ENCODE data around the gene HOOK2.

DNA sequence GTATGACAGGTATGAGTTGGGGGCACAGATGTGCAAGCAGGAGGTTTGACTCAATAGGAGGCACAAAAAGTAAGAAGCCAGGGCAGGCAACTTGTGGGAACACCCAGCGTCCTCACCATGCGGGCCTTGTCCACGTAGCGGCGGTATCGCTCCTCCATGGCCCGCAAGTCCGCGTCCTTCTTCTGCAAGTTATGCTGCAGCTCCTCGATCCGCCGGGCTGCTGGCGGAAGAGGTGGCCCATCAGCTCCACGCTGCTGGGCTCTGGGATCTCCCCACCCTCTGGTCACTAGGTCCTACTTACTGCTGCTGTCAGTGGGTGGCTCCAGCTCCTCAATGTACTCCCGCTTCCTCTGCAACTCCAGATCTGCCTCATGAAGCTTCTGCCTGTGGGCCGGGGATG lies 10.7 kb downstream of the HOOK2 start:
- TF ChIP-seq ZNF660 (tag by site-specific recombination; IDR thresholded peaks at IDR 0.05) (no peak), ZFP3 (tag by site-specific recombination; IDR thresholded peaks at IDR 0.05; ENCODE audit: low read depth) (no peak), GLI2 (tag by site-specific recombination; IDR thresholded peaks at IDR 0.05; ENCODE audit: borderline replicate concordance, low read depth) (no peak), ZNF174 (tag by site-specific recombination; IDR thresholded peaks at IDR 0.05) (no peak), ZBTB21 (tag by site-specific recombination; IDR thresholded peaks at IDR 0.05) (no peak), ZEB2 (tag by site-specific recombination; IDR thresholded peaks at IDR 0.05) (no peak), ZNF274 (IDR thresholded peaks at IDR 0.05; ENCODE audit: low read length) (no peak), ZNF274 (tag by site-specific recombination; IDR thresholded peaks at IDR 0.05; ENCODE audit: borderline replicate concordance) (no peak), PRDM1 (tag by site-specific recombination; IDR thresholded peaks at IDR 0.05) (no peak), MYNN (tag by site-specific recombination; IDR thresholded peaks at IDR 0.05; ENCODE audit: borderline replicate concordance) (no peak)
- TF ChIP-seq, protein P1, sequence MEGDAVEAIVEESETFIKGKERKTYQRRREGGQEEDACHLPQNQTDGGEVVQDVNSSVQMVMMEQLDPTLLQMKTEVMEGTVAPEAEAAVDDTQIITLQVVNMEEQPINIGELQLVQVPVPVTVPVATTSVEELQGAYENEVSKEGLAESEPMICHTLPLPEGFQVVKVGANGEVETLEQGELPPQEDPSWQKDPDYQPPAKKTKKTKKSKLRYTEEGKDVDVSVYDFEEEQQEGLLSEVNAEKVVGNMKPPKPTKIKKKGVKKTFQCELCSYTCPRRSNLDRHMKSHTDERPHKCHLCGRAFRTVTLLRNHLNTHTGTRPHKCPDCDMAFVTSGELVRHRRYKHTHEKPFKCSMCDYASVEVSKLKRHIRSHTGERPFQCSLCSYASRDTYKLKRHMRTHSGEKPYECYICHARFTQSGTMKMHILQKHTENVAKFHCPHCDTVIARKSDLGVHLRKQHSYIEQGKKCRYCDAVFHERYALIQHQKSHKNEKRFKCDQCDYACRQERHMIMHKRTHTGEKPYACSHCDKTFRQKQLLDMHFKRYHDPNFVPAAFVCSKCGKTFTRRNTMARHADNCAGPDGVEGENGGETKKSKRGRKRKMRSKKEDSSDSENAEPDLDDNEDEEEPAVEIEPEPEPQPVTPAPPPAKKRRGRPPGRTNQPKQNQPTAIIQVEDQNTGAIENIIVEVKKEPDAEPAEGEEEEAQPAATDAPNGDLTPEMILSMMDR (tag by site-specific recombination; IDR thresholded peaks at IDR 0.05) = no peak
- TF ChIP-seq, protein P2, sequence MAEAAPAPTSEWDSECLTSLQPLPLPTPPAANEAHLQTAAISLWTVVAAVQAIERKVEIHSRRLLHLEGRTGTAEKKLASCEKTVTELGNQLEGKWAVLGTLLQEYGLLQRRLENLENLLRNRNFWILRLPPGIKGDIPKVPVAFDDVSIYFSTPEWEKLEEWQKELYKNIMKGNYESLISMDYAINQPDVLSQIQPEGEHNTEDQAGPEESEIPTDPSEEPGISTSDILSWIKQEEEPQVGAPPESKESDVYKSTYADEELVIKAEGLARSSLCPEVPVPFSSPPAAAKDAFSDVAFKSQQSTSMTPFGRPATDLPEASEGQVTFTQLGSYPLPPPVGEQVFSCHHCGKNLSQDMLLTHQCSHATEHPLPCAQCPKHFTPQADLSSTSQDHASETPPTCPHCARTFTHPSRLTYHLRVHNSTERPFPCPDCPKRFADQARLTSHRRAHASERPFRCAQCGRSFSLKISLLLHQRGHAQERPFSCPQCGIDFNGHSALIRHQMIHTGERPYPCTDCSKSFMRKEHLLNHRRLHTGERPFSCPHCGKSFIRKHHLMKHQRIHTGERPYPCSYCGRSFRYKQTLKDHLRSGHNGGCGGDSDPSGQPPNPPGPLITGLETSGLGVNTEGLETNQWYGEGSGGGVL (tag by site-specific recombination; IDR thresholded peaks at IDR 0.05) = no peak
- TF ChIP-seq, protein P3, sequence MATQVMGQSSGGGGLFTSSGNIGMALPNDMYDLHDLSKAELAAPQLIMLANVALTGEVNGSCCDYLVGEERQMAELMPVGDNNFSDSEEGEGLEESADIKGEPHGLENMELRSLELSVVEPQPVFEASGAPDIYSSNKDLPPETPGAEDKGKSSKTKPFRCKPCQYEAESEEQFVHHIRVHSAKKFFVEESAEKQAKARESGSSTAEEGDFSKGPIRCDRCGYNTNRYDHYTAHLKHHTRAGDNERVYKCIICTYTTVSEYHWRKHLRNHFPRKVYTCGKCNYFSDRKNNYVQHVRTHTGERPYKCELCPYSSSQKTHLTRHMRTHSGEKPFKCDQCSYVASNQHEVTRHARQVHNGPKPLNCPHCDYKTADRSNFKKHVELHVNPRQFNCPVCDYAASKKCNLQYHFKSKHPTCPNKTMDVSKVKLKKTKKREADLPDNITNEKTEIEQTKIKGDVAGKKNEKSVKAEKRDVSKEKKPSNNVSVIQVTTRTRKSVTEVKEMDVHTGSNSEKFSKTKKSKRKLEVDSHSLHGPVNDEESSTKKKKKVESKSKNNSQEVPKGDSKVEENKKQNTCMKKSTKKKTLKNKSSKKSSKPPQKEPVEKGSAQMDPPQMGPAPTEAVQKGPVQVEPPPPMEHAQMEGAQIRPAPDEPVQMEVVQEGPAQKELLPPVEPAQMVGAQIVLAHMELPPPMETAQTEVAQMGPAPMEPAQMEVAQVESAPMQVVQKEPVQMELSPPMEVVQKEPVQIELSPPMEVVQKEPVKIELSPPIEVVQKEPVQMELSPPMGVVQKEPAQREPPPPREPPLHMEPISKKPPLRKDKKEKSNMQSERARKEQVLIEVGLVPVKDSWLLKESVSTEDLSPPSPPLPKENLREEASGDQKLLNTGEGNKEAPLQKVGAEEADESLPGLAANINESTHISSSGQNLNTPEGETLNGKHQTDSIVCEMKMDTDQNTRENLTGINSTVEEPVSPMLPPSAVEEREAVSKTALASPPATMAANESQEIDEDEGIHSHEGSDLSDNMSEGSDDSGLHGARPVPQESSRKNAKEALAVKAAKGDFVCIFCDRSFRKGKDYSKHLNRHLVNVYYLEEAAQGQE (tag by site-specific recombination; IDR thresholded peaks at IDR 0.05) = no peak
- TF ChIP-seq, protein P4, sequence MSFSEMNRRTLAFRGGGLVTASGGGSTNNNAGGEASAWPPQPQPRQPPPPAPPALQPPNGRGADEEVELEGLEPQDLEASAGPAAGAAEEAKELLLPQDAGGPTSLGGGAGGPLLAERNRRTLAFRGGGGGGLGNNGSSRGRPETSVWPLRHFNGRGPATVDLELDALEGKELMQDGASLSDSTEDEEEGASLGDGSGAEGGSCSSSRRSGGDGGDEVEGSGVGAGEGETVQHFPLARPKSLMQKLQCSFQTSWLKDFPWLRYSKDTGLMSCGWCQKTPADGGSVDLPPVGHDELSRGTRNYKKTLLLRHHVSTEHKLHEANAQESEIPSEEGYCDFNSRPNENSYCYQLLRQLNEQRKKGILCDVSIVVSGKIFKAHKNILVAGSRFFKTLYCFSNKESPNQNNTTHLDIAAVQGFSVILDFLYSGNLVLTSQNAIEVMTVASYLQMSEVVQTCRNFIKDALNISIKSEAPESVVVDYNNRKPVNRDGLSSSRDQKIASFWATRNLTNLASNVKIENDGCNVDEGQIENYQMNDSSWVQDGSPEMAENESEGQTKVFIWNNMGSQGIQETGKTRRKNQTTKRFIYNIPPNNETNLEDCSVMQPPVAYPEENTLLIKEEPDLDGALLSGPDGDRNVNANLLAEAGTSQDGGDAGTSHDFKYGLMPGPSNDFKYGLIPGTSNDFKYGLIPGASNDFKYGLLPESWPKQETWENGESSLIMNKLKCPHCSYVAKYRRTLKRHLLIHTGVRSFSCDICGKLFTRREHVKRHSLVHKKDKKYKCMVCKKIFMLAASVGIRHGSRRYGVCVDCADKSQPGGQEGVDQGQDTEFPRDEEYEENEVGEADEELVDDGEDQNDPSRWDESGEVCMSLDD (tag by site-specific recombination; IDR thresholded peaks at IDR 0.05) = no peak
- TF ChIP-seq, protein P5, sequence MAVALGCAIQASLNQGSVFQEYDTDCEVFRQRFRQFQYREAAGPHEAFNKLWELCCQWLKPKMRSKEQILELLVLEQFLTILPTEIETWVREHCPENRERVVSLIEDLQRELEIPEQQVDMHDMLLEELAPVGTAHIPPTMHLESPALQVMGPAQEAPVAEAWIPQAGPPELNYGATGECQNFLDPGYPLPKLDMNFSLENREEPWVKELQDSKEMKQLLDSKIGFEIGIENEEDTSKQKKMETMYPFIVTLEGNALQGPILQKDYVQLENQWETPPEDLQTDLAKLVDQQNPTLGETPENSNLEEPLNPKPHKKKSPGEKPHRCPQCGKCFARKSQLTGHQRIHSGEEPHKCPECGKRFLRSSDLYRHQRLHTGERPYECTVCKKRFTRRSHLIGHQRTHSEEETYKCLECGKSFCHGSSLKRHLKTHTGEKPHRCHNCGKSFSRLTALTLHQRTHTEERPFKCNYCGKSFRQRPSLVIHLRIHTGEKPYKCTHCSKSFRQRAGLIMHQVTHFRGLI (tag by site-specific recombination; IDR thresholded peaks at IDR 0.05) = no peak

Measured in HEK293 (cell line).